ENCODE measurements around the gene BNC2.
A peak's percentile ranks its signal among the peaks of the same experiment; 100 is the strongest.

The BNC2 gene

DNA sequence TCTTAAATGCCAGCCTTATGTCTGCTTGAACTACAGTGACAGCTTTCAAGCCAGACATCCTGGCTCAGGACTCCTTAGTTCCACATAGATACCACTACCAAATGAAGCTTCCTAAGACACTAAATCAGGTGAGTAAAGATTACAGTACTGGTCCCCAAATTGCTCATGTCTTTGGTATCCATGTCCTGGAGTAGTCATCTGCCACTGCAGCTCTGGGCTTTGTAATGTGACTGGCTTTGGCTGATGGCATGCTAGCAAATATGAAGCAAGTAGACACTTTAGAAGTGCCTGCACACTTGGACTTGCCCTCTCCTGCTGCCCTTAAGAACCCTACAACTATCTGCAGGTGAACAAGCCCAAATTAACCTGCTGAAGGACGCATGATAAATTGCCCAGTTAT is 334.9 kb downstream of the BNC2 start:
- no peak for DNase-seq (ENCODE audit: low read depth)
- no peak overlapping the region for H3K4me3 ChIP-seq (ENCODE audit: low read depth, low read length)
- TF ChIP-seq, protein P1, sequence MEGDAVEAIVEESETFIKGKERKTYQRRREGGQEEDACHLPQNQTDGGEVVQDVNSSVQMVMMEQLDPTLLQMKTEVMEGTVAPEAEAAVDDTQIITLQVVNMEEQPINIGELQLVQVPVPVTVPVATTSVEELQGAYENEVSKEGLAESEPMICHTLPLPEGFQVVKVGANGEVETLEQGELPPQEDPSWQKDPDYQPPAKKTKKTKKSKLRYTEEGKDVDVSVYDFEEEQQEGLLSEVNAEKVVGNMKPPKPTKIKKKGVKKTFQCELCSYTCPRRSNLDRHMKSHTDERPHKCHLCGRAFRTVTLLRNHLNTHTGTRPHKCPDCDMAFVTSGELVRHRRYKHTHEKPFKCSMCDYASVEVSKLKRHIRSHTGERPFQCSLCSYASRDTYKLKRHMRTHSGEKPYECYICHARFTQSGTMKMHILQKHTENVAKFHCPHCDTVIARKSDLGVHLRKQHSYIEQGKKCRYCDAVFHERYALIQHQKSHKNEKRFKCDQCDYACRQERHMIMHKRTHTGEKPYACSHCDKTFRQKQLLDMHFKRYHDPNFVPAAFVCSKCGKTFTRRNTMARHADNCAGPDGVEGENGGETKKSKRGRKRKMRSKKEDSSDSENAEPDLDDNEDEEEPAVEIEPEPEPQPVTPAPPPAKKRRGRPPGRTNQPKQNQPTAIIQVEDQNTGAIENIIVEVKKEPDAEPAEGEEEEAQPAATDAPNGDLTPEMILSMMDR (conservative IDR thresholded peaks at IDR 0.05; ENCODE audit: low read depth, low read length) = no peak

DNA sequence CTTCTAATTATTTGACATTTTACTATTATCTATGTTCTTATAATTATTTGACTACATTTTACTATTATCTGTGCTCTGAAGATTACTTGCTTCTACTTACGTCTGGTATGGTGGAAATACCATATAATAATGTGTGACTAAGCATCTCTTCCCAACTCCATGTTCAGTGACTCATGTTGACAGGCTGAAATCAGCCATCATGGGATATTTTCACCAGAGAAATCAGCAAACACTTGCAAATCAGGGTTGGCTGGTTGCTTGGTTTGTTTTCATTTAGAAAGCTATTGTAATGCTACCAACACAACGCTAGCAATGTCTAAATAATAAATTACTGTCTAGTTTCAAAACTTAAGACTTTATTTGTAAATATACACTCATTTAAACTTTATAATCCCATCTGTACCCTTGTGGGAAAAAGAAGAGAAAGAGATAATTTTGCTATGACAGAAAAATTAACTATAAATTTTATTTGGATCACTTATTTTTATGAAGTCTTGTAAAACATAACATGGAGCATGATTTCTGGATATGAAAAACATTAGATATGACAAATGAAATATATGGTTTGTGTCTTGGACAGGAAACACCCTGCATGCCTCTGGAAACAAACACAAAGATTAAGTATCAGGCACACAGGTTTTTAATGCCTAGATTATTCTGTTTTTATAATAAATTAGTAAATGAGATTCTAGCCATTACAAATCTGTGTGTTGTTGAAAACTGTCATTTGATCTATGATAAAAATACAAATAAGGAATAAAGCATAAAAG is 337.6 kb downstream of the BNC2 start:
- H3K4me3 ChIP-seq (ENCODE audit: low read depth, low read length) = no peak overlapping the region
- DNase-seq (ENCODE audit: low read depth) = peak; percentile 88
- TF ChIP-seq, protein P1 (conservative IDR thresholded peaks at IDR 0.05; ENCODE audit: low read depth, low read length) = no peak

DNA sequence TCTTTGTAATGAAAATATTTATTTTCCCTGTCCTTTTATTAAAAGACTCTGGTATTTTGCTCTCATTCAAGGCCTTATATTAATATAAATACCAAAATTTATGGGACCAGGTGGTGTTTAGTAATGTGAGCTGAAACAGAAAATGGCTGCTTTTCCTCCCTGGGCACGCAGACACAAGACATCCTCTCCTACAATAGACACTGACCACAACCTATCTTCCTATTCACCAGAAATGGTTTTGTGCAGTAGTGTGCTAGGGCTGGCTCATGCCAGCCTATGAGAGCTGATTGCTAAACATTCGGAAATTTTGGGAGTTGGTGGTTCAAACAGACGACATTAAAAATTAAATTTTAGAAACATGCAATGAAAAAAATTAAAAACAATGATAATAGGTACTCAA is 338.2 kb downstream of the BNC2 start:
- H3K4me3 ChIP-seq (ENCODE audit: low read depth, low read length) = no peak overlapping the region
- TF ChIP-seq, protein P1 (conservative IDR thresholded peaks at IDR 0.05; ENCODE audit: low read depth, low read length) = no peak
- DNase-seq (ENCODE audit: low read depth) = no peak

DNA sequence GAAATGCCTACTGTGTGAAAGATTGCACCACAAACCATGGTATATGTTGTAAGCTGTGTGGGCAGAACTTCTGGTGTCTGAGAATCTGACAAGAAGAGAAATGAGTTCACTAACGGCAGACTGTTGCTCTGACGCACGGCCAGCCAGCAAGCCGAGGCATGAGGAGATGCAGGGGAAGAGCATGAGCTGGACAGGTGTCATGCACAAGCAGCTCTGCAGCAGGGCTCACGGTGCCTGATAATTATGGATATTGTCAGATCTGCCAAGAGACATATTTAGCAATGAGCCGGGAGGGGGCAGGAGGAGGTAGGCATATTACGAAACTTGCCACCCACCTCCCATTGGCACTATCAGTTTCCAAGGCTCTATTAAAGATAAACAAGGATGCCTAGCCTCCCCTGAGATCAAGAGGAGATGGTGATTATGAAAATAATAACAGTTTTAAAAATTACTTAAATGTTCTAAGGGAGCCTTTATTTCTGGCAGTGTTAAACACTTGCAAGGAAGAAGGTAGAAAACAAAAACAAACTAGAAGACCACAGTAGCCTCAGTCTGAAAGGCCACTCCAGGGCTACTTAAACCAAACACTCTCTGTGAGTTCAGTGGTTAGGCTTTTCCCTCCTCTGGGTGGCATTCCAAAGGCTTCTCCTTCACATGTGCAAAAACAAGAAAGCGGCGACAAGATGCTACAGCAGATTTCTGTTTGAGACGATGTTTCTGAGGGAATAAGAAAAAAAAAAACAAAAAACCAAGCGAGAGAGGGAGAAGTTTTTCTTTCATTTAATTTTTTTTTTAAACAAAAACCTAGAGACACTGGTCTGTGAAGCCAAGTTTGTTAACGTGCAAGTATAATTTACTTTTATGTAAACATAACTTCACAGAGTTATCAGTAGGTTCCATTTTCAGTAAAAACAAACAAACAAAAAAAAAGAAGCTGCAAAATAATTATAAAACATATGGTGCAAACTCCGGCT is 339.5 kb downstream of the BNC2 start:
- peak; percentile 53 for DNase-seq (ENCODE audit: low read depth)
- TF ChIP-seq, protein P1 (conservative IDR thresholded peaks at IDR 0.05; ENCODE audit: low read depth, low read length) = no peak
- no peak overlapping the region for H3K4me3 ChIP-seq (ENCODE audit: low read depth, low read length)

DNA sequence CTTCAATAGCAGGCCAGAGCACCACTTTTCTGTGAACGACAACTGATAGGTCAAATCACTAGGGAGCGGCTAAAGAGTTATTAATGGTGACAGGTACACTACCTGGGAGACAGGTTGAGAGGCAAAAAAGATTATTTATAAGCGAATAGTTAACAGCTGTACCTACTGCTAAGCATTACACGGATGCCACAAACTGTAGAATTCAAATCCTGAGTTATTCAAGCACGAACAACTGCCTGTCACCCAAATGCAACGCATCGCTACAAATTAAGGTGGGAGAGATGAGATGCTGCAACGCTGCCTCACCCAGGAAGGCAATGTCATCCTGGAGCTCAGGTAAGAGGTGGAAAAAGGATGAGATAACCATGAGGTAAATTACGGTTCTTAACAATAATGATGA is 342.9 kb downstream of the BNC2 start:
- no peak overlapping the region for H3K4me3 ChIP-seq (ENCODE audit: low read depth, low read length)
- DNase-seq (ENCODE audit: low read depth) = no peak
- TF ChIP-seq, protein P1 (conservative IDR thresholded peaks at IDR 0.05; ENCODE audit: low read depth, low read length) = no peak

DNA sequence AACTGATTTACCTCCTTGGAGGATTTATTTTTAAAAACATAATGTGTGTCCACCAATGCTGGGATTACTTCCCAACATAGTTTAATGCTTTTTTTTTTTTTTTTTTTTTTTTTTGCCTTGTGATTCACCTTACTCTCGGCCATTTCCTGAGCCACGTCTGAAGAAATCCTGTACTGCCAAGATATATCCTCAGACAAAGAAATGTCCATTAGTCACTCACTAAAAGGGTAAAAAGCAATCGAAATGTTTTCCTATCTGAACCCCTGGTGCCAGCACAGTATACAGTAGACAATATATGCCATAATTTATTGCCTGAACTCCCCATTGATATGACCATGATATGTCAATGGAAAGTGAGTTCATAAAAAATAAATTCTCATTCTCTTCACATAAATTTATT is 344.1 kb downstream of the BNC2 start:
- TF ChIP-seq, protein P1 (conservative IDR thresholded peaks at IDR 0.05; ENCODE audit: low read depth, low read length) = no peak
- DNase-seq (ENCODE audit: low read depth) = peak; percentile 78
- H3K4me3 ChIP-seq (ENCODE audit: low read depth, low read length) = no peak overlapping the region

Measured in choroid plexus epithelial cell (primary cell).